OCI-LY7 (cell line): ENCODE data around the gene CNP. TPM values are rescaled to one million over a fixed set of nuclear protein-coding genes. Genes with fewer than 3 reads are reported as not detected.

ENCODE experiments used
- BruUV-seq: library from RNA; stranded (reverse); fragments of 400-500 nt; replicated peaks from 2 replicates; lab custom pipeline; 2021; lab: Mats Ljungman, UMichigan
- CTCF ChIA-PET: fragments of 300-600 bp; sonication (Branson Sonifier 250); formaldehyde crosslinking; loops from one replicate; lab custom pipeline; 2022; ENCODE audit warnings: antibody characterized with exemption; ENCODE audit not compliant: unreplicated experiment; lab: Charles Lee
- POLR2A ChIA-PET: fragments of 300-600 bp; sonication (Branson Sonifier 250); formaldehyde crosslinking; loops from one replicate; lab custom pipeline; 2022; ENCODE audit warnings: antibody characterized with exemption; lab: Charles Lee
- DNase-seq: peaks from one replicate; pipeline ENCODE4 v3.0.0-alpha.2; 2015; ENCODE audit warnings: low spot score
- H2AFZ ChIP-seq: fragments of 200-600 bp; sonication (generic), shearing (Covaris generic); 2 replicates; pipeline ENCODE4 v1.6.1; 2014; ENCODE audit warnings: mild to moderate bottlenecking, antibody characterized with exemption, low read length, moderate library complexity
- H3K27ac ChIP-seq: fragments of 200-600 bp; sonication (generic); 2 replicates; pipeline ENCODE4 v1.5.1; 2014; ENCODE audit warnings: mixed run types, low read depth, mild to moderate bottlenecking, moderate library complexity, low read length, inconsistent platforms; ENCODE audit not compliant: poor library complexity, severe bottlenecking
- H3K36me3 ChIP-seq: fragments of 200-600 bp; sonication (generic); 2 replicates; pipeline ENCODE4 v1.6.1; 2014; ENCODE audit warnings: mild to moderate bottlenecking, antibody characterized with exemption, low read length, moderate library complexity, mixed read lengths; ENCODE audit not compliant: insufficient read depth
- H3K4me1 ChIP-seq: fragments of 200-600 bp; sonication (generic); 2 replicates; pipeline ENCODE4 v1.5.1; 2014; ENCODE audit warnings: mild to moderate bottlenecking, low read length; ENCODE audit not compliant: insufficient read depth, poor library complexity, severe bottlenecking
- H3K4me2 ChIP-seq: fragments of 200-600 bp; sonication (generic); 2 replicates; pipeline ENCODE4 v1.6.1; 2014; ENCODE audit warnings: mild to moderate bottlenecking, low read length
- H3K4me3 ChIP-seq: fragments of 200-600 bp; sonication (generic); 2 replicates; pipeline ENCODE4 v1.5.1; 2014; ENCODE audit warnings: mild to moderate bottlenecking, low read depth, low read length; ENCODE audit not compliant: poor library complexity, severe bottlenecking
- H3K79me2 ChIP-seq: fragments of 200-600 bp; sonication (generic); 2 replicates; pipeline ENCODE4 v1.6.1; 2016; ENCODE audit warnings: low read depth, mild to moderate bottlenecking, low read length, moderate library complexity, mixed read lengths; ENCODE audit not compliant: insufficient read depth
- H3K9me2 ChIP-seq: fragments of 200-600 bp; sonication (generic); 2 replicates; pipeline ENCODE4 v1.6.1; 2016; ENCODE audit warnings: mild to moderate bottlenecking, low read length, mixed read lengths; ENCODE audit not compliant: insufficient read depth
- H3K9me3 ChIP-seq: fragments of 200-600 bp; sonication (generic); 2 replicates; pipeline ENCODE4 v1.6.1; 2014; ENCODE audit warnings: mild to moderate bottlenecking, mixed run types, low read length, mixed read lengths
- H4K20me1 ChIP-seq: fragments of 200-600 bp; sonication (generic); 2 replicates; pipeline ENCODE4 v1.6.1; 2014; ENCODE audit warnings: mild to moderate bottlenecking, antibody characterized with exemption, low read length, moderate library complexity, mixed read lengths; ENCODE audit not compliant: insufficient read depth
- EZH2phosphoT487 ChIP-seq: fragments of 200-600 bp; sonication (generic); IDR thresholded peaks from 2 replicates; pipeline ENCODE4 v1.6.1; 2018; ENCODE audit warnings: low read depth, borderline replicate concordance, mild to moderate bottlenecking, mixed run types, antibody characterized with exemption, low read length, moderate library complexity, mixed read lengths
- intact Hi-C: fragments of 100-400 bp; cut with micrococcal nuclease; formaldehyde crosslinking; loops from one replicate; pipeline ENCODE4 v1.10.0; 2022; ENCODE audit not compliant: unreplicated experiment
- total RNA-seq, 2 experiments: library from RNA; depleted of rRNA in 1 of 2; stranded (reverse); fragments of >200 nt in 1 of 2; shearing (Covaris generic) in 1 of 2; gene quantifications; 2 replicates each; pipeline ENCODE4 v1.2.3, GENCODE V29; 2014 to 2022
- TF ChIP-seq, protein P1 (sequence below): fragments of 200-600 bp; sonication (generic); conservative IDR thresholded peaks from 2 replicates; pipeline ENCODE4 v1.5.1; 2014; ENCODE audit warnings: mild to moderate bottlenecking, antibody characterized with exemption, low read length, moderate library complexity, mixed read lengths

The CNP gene
- total RNA-seq, 2 experiments from 2014 or later = 34.1 to 50.6 TPM

DNA sequence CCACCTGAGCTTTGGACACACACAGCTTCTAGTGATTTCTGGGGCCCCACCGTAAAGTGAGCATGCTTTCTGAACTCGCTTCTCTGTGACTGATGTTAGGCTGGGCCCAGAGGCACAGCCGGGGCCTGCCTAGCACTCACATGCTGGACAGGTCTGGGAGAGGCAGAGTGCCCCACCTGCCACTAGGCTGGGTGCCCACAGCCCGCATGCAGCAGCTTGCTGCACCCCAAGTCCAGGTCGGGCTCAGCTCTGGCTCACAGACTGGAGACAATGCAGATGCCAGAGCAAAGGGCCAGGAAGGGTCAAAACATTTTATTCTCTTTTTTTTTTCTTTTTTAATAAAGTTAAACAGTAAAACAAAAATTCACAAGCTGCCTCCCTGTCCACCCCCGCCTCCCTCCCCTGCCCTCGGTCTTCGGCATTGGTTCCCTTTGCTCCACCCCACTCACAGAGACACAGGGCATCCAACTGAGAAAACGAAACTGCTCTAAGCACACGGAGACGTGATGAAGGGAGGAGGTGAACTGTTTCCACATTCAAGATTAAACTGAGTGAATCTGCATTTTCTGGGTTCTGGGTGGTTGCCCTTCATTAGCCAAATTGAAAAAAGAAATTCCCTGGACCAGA lies 9.7 kb downstream of the CNP start:
- intact Hi-C loops = no loop called here
- ChIA-PET CTCF (no interaction called here), POLR2A (interaction anchor here (0.6 to 1.2 kb wide), 2 partner anchors 9 to 41 kb away, joined by 3 read pairs; partner anchors contain the start of gene DNAJC7)
- no peaks in the 10 kb centered on the region for H3K79me2 ChIP-seq
- H3K4me2 ChIP-seq = no peak overlapping the region
- no peaks in the 10 kb centered on the region for H3K9me2 ChIP-seq
- H4K20me1 ChIP-seq = no peaks in the 10 kb centered on the region
- DNase-seq = no peak
- H3K27ac ChIP-seq = no peak overlapping the region
- H3K4me1 ChIP-seq = no peaks in the 10 kb centered on the region
- H2AFZ ChIP-seq = no peak overlapping the region
- BruUV-seq = no TSS peak
- no peaks in the 10 kb centered on the region for H3K9me3 ChIP-seq
- H3K36me3 ChIP-seq = peaks cover 93% of the 10 kb centered on the region
- TF ChIP-seq, protein P1, sequence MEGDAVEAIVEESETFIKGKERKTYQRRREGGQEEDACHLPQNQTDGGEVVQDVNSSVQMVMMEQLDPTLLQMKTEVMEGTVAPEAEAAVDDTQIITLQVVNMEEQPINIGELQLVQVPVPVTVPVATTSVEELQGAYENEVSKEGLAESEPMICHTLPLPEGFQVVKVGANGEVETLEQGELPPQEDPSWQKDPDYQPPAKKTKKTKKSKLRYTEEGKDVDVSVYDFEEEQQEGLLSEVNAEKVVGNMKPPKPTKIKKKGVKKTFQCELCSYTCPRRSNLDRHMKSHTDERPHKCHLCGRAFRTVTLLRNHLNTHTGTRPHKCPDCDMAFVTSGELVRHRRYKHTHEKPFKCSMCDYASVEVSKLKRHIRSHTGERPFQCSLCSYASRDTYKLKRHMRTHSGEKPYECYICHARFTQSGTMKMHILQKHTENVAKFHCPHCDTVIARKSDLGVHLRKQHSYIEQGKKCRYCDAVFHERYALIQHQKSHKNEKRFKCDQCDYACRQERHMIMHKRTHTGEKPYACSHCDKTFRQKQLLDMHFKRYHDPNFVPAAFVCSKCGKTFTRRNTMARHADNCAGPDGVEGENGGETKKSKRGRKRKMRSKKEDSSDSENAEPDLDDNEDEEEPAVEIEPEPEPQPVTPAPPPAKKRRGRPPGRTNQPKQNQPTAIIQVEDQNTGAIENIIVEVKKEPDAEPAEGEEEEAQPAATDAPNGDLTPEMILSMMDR = no peak
- no peak for TF ChIP-seq EZH2phosphoT487
- H3K4me3 ChIP-seq = no peak overlapping the region

GRCh38 chr17:41977991-41978390 lies 11.4 kb downstream of the CNP start:
- intact Hi-C loops = no loop called here
- BruUV-seq = no TSS peak
- no peaks in the 10 kb centered on the region for H3K4me1 ChIP-seq
- peaks cover 94% of the 10 kb centered on the region for H3K36me3 ChIP-seq
- no peaks in the 10 kb centered on the region for H4K20me1 ChIP-seq
- TF ChIP-seq EZH2phosphoT487 = no peak
- TF ChIP-seq, protein P1 = no peak
- no peak overlapping the region for H3K4me3 ChIP-seq
- no peaks in the 10 kb centered on the region for H3K9me2 ChIP-seq
- no peaks in the 10 kb centered on the region for H3K9me3 ChIP-seq
- no peak for DNase-seq
- POLR2A ChIA-PET = no interaction called here
- H2AFZ ChIP-seq = no peak overlapping the region
- no peak overlapping the region for H3K27ac ChIP-seq
- no peaks in the 10 kb centered on the region for H3K79me2 ChIP-seq
- CTCF ChIA-PET = no interaction called here
- H3K4me2 ChIP-seq = no peak overlapping the region

- ChIA-PET POLR2A (no interaction called here), CTCF (no interaction called here)
- H3K79me2 ChIP-seq = no peaks in the 10 kb centered on the region
- no peaks in the 10 kb centered on the region for H3K9me2 ChIP-seq
- peaks cover 4% of the 10 kb centered on the region for H3K4me1 ChIP-seq
- BruUV-seq = no TSS peak
- H4K20me1 ChIP-seq = no peaks in the 10 kb centered on the region
- H3K4me2 ChIP-seq = no peak overlapping the region
- intact Hi-C loops = no loop called here
- H3K4me3 ChIP-seq = no peak overlapping the region
- TF ChIP-seq EZH2phosphoT487 = no peak
- TF ChIP-seq, protein P1 = no peak
- H3K27ac ChIP-seq = no peak overlapping the region
- DNase-seq = no peak
- no peaks in the 10 kb centered on the region for H3K9me3 ChIP-seq
- peaks cover 90% of the 10 kb centered on the region for H3K36me3 ChIP-seq
- no peak overlapping the region for H2AFZ ChIP-seq
Measured at GRCh38 chr17:41982026-41982760, 15.6 kb downstream of the CNP start.
